Measurements from ENCODE around the gene CBX5. TPM values are rescaled to one million over a fixed set of nuclear protein-coding genes. Genes with fewer than 3 reads are reported as not detected.

CBX5 gene
- total and polyA plus RNA-seq, 10 of the 15 experiments (the other 5 are each of a cell fraction or from before 2014, with no cell fraction given): 46.7 to 138 (median 74.6) TPM

DNA sequence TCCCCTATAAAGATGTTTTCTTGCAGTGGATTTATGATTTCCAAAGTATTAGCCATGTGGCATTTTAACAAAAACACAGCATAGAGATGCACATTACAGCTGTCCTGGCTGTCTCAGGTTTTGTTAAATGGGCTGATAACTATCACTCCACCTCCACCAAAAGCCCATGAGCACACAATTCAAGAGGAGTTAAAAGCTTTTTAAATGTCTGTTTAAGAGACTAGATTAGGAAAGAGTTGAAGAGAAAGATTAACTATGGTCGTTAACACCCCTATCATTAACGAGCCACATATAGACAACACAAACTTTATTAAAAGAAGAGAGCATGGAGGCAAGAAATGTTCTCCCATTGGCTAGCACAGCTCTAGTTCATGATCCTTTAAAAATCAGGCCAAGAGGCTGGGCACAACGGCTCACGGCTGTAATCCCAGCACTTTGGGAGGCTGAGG lies 14.5 kb downstream of the CBX5 start (continued):
- TF ChIP-seq, protein P1, sequence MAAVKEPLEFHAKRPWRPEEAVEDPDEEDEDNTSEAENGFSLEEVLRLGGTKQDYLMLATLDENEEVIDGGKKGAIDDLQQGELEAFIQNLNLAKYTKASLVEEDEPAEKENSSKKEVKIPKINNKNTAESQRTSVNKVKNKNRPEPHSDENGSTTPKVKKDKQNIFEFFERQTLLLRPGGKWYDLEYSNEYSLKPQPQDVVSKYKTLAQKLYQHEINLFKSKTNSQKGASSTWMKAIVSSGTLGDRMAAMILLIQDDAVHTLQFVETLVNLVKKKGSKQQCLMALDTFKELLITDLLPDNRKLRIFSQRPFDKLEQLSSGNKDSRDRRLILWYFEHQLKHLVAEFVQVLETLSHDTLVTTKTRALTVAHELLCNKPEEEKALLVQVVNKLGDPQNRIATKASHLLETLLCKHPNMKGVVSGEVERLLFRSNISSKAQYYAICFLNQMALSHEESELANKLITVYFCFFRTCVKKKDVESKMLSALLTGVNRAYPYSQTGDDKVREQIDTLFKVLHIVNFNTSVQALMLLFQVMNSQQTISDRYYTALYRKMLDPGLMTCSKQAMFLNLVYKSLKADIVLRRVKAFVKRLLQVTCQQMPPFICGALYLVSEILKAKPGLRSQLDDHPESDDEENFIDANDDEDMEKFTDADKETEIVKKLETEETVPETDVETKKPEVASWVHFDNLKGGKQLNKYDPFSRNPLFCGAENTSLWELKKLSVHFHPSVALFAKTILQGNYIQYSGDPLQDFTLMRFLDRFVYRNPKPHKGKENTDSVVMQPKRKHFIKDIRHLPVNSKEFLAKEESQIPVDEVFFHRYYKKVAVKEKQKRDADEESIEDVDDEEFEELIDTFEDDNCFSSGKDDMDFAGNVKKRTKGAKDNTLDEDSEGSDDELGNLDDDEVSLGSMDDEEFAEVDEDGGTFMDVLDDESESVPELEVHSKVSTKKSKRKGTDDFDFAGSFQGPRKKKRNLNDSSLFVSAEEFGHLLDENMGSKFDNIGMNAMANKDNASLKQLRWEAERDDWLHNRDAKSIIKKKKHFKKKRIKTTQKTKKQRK (IDR thresholded peaks at IDR 0.05; ENCODE audit: low read depth, low read length): no peak

DNA sequence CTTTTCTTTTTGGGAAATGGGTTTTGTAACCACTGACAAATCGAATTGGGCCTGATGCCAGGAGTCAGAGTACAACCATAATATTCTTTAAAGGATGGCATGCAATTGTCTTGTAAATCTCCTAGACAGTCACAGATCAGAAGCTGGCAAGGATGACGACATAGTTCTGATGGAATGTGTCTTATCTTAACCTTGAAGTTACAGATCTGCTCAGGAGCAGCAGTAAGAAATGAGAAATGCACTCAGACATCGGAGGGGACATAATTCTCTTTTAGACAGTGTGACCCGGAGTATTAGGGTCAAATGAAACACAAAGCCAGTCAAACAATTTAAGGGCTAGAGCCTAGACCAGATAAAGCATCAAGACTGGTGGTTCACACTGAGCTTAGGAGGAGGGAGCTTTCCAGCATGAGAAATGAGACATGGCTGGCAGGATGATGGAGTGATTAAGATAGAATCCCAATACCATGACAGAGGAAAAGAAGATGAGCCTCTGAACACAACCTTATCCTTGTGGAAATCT lies 17.5 kb downstream of the CBX5 start:
- TF ChIP-seq DPF2 (IDR thresholded peaks at IDR 0.05): no peak
- Histone ChIP-seq H3K4me3 (no peak overlapping the region), H3K4me1 (ENCODE audit: control insufficient read depth, insufficient read depth, low read length) (peaks cover 17% of the 10 kb centered on the region), H4K20me1 (ENCODE audit: control insufficient read depth, insufficient read depth) (no peaks in the 10 kb centered on the region), H3K36me3 (ENCODE audit: control insufficient read depth in 2 of 2, insufficient read depth in 2 of 2, low read length in 1 of 2) (peaks cover 0 to 2% of the 10 kb centered on the region in 2 experiments; a peak in 2 of 4 replicates), H2AFZ (ENCODE audit: control insufficient read depth, low read depth, low read length) (no peak overlapping the region), H3K9me3 (replicated peaks; ENCODE audit: control insufficient read depth, insufficient read depth, low read length) (no peaks in the 10 kb centered on the region), H3K4me2 (ENCODE audit: control insufficient read depth, insufficient read depth) (no peak overlapping the region), H3K79me2 (ENCODE audit: control insufficient read depth, insufficient read depth, low read length) (peaks cover 52% of the 10 kb centered on the region), H3K27me3 (replicated peaks in 1 of 2; ENCODE audit: control insufficient read depth in 2 of 2, insufficient read depth in 2 of 2, low read length in 1 of 2) (no peaks in the 10 kb centered on the region), H3K9ac (ENCODE audit: control insufficient read depth, insufficient read depth, low read length) (no peak overlapping the region), H3K27ac (ENCODE audit: control insufficient read depth, insufficient read depth) (no peak overlapping the region)
- ChIA-PET POLR2A (interaction anchor here (0.5 to 2.0 kb wide), 5 partner anchors 10 to 1997 kb away, joined by 3 to 13 read pairs (median 9); partner anchors contain the start of genes CBX5 and HNRNPA1), CTCF (interaction anchor here (0.7 to 4.7 kb wide), 9 partner anchors 8 to 118 kb away, joined by 3 to 41 read pairs (median 3); no protein-coding TSS in a partner anchor), RAD21 (ENCODE audit: unreplicated experiment) (interaction anchor here (0.6 to 1.4 kb wide), 2 partner anchors 8 to 63 kb away, joined by 3 to 5 read pairs; partner anchors contain the start of gene COPZ1), SMC1A (ENCODE audit: uncharacterized antibody, unreplicated experiment) (interaction anchor here (0.9 to 4.2 kb wide), 4 partner anchors 10 to 16 kb away, joined by 3 to 19 read pairs (median 4); no protein-coding TSS in a partner anchor)
- no peak for FAIRE-seq
- intact Hi-C loops (cut with micrococcal nuclease; ENCODE audit: unreplicated experiment) (no loop called here), in situ Hi-C loops (cut with MboI) (no loop called here)
- whole genome bisulfite sequencing (ENCODE audit: insufficient coverage, insufficient replicate concordance, low lambda C conversion rate, missing lambda C conversion rate): 93% methylated on average over 4 of the region's 4 CpGs
- BruUV-seq (replicated peaks): no TSS peak
- no peak for DNase-seq (ENCODE audit: low read depth, low spot score)
- ATAC-seq: no peak

Measured in GM12878 (cell line).